Ureter (tissue), 1 donor: Measurements from ENCODE around the gene DCAF11. TPM values are rescaled to one million over a fixed set of nuclear protein-coding genes. Genes with fewer than 3 reads are reported as not detected.

Source experiments
- DNase-seq: peaks from one replicate; pipeline ENCODE4 v3.0.0-alpha.2; 2020; ENCODE audit warnings: low spot score
- total RNA-seq: library from RNA; stranded (reverse); gene quantifications from one replicate; pipeline ENCODE4 v1.2.4, GENCODE V29; 2023
- donor health status: DM: yes; HTN: yes; CAD: no.

DCAF11 gene
- total RNA-seq, 1 donor from 2014 or later: 65.7 TPM

GRCh38 chr14:24139272-24139934, 24.8 kb downstream of the DCAF11 start:
- no peak for DNase-seq

GRCh38 chr14:24141097-24141880, 26.7 kb downstream of the DCAF11 start, which contains the start of gene EMC9:
TSS of gene EMC9 (minus strand) at chr14:24141591. CDS start at chr14:24141304, 287 bp downstream.
- DNase-seq: peak; percentile 100

- DNase-seq: no peak
Measured at GRCh38 chr14:24143511-24143910, 28.9 kb downstream of the DCAF11 start.

GRCh38 chr14:24144451-24144850, 29.9 kb downstream of the DCAF11 start:
- no peak for DNase-seq

- no peak for DNase-seq
Measured at GRCh38 chr14:24145219-24145618, 30.6 kb downstream of the DCAF11 start.

- no peak for DNase-seq
Measured at GRCh38 chr14:24145690-24146452, 31.3 kb downstream of the DCAF11 start.

- peak; percentile 94 for DNase-seq
Measured at GRCh38 chr14:24146453-24146977, 31.9 kb downstream of the DCAF11 start, which contains the start of gene PSME2. TSS of gene PSME2 (minus strand) at chr14:24146610. CDS start at chr14:24146581, 29 bp downstream.

- DNase-seq: peak; percentile 99
Measured at GRCh38 chr14:24146978-24147760, 32.6 kb downstream of the DCAF11 start, which contains the start of gene RNF31. TSS of gene RNF31 (plus strand) at chr14:24147498. CDS start at chr14:24147699, 201 bp downstream.

GRCh38 chr14:24147761-24148428, 33.3 kb downstream of the DCAF11 start:
- no peak for DNase-seq

GRCh38 chr14:24149302-24149969, 34.9 kb downstream of the DCAF11 start:
- DNase-seq: no peak

GRCh38 chr14:24150061-24150460, 35.5 kb downstream of the DCAF11 start:
- no peak for DNase-seq

GRCh38 chr14:24150567-24150966, 36.0 kb downstream of the DCAF11 start:
- DNase-seq: no peak

GRCh38 chr14:24150993-24151392, 36.4 kb downstream of the DCAF11 start:
- DNase-seq: no peak

GRCh38 chr14:24151404-24152080, 37.0 kb downstream of the DCAF11 start:
- DNase-seq: no peak

- no peak for DNase-seq
Measured at GRCh38 chr14:24155100-24155499, 40.5 kb downstream of the DCAF11 start.

- DNase-seq: no peak
Measured at GRCh38 chr14:24156840-24157239, 42.3 kb downstream of the DCAF11 start.

- no peak for DNase-seq
Measured at GRCh38 chr14:24157331-24157730, 42.8 kb downstream of the DCAF11 start.

- DNase-seq: no peak
Measured at GRCh38 chr14:24159777-24160498, 45.4 kb downstream of the DCAF11 start.

GRCh38 chr14:24160499-24160849, 45.9 kb downstream of the DCAF11 start:
- no peak for DNase-seq
